GM12892 (cell line): ENCODE results near the gene EYS.

Experiments
- POLR2A ChIP-seq: IDR thresholded peaks from 2 replicates; pipeline ENCODE4 v1.6.1; 2011; ENCODE audit warnings: low read depth, low read length, control low read depth
- POLR2AphosphoS5 ChIP-seq: IDR thresholded peaks from 2 replicates; pipeline ENCODE4 v1.6.1; 2011; ENCODE audit warnings: low read depth, low read length, control low read depth
- TAF1 ChIP-seq: IDR thresholded peaks from 2 replicates; pipeline ENCODE4 v1.6.1; 2011; ENCODE audit warnings: low read depth, mild to moderate bottlenecking, control low read depth, low read length, borderline replicate concordance

DNA sequence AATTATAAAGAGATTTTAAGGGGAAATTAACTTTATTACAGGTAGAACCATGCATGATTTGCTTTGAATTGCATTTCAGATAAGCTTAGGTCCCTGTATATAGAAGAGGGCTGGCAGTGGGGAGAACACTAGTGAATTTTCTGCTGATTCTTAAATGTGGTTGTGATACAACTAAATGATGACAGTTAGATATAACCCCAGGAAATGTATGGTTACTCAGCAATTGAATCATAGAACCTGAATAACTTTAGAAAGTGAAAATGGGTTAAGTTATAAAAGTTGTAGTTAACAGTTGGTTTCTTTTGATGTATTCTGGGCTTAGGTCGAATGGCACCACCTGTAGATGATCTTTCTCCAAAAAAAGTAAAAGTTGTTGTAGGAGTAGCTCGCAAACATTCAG, 2001.3 kb downstream of the EYS start:
- TF ChIP-seq POLR2AphosphoS5 = no peak
- TF ChIP-seq POLR2A = no peak
- no peak for TF ChIP-seq TAF1
